Activated naive CD4-positive, alpha-beta T cell treated with anti-CD3 and anti-CD28 coated beads for 36 hours (primary cell): ENCODE measurements around the gene KTI12. TPM values are rescaled to one million over a fixed set of nuclear protein-coding genes. Genes with fewer than 3 reads are reported as not detected.
"Not testable (repeated sequence)": the region's sequence is repeated elsewhere in the genome, so short reads cannot be mapped to it uniquely, and the experiment has no call there.

ENCODE experiments used
- CTCF ChIA-PET: fragments of 350-600 bp; sonication (Branson Sonifier 250); formaldehyde crosslinking; loops from one replicate; lab custom pipeline; 2021; ENCODE audit warnings: antibody characterized with exemption; lab: Charles Lee
- DNase-seq: peaks from one replicate; pipeline ENCODE4 v3.0.0-alpha.2; 2020
- H3K27ac Mint-ChIP-seq: one replicate; pipeline ENCODE4 v1.8.0; 2021; ENCODE audit warnings: mild to moderate bottlenecking, mixed read lengths
- H3K27me3 Mint-ChIP-seq: one replicate; pipeline ENCODE4 v1.8.0; 2021; ENCODE audit warnings: low read depth, mixed read lengths
- H3K36me3 Mint-ChIP-seq: one replicate; pipeline ENCODE4 v1.8.0; 2021; ENCODE audit warnings: low read depth, mixed read lengths
- H3K4me1 Mint-ChIP-seq: one replicate; pipeline ENCODE4 v1.8.0; 2021; ENCODE audit warnings: low read depth, mixed read lengths
- H3K4me3 Mint-ChIP-seq: one replicate; pipeline ENCODE4 v1.8.0; 2021; ENCODE audit warnings: mild to moderate bottlenecking, moderate library complexity, mixed read lengths
- H3K9me3 Mint-ChIP-seq: one replicate; pipeline ENCODE4 v1.8.0; 2021; ENCODE audit warnings: mixed read lengths
- intact Hi-C: fragments of 100-400 bp; cut with micrococcal nuclease; formaldehyde crosslinking; loops from one replicate; pipeline ENCODE4 v1.15.1; 2023
- total RNA-seq, 2 experiments: library from RNA; stranded (reverse); gene quantifications; one replicate each; pipeline ENCODE4 v1.2.3, GENCODE V29; 2021

Gene KTI12
- total RNA-seq, 2 experiments from 2014 or later = 7.3 to 7.6 TPM

GRCh38 chr1:52037402-52037814 is 3.8 kb upstream of the KTI12 start:
- Mint-ChIP-seq H3K27me3 (no peaks in the 10 kb centered on the region), H3K9me3 (no peaks in the 10 kb centered on the region), H3K4me3 (no peak overlapping the region), H3K4me1 (peaks cover 9% of the 10 kb centered on the region), H3K27ac (no peak overlapping the region), H3K36me3 (peaks cover 23% of the 10 kb centered on the region)
- intact Hi-C loops = no loop called here
- DNase-seq = no peak
- CTCF ChIA-PET = interaction anchor here (0.8 kb wide), 1 partner anchor 13 kb away, joined by 3 read pairs; no protein-coding TSS in a partner anchor

GRCh38 chr1:52034050-52034384 is 407 bp upstream of the KTI12 start:
- CTCF ChIA-PET = no interaction called here
- no peaks in the 10 kb centered on the region for H3K9me3 Mint-ChIP-seq
- intact Hi-C loops = no loop called here
- peaks cover 34% of the 10 kb centered on the region for H3K36me3 Mint-ChIP-seq
- DNase-seq = no peak
- peak overlapping the region; percentile 80 for H3K27ac Mint-ChIP-seq
- peak overlapping the region; percentile 90 for H3K4me3 Mint-ChIP-seq
- H3K4me1 Mint-ChIP-seq = peaks cover 29% of the 10 kb centered on the region
- H3K27me3 Mint-ChIP-seq = no peaks in the 10 kb centered on the region

- no peaks in the 10 kb centered on the region for H3K27me3 Mint-ChIP-seq
- H3K9me3 Mint-ChIP-seq = no peaks in the 10 kb centered on the region
- CTCF ChIA-PET = no interaction called here
- peaks cover 29% of the 10 kb centered on the region for H3K4me1 Mint-ChIP-seq
- intact Hi-C loops = loop anchor here (1.0 to 2.0 kb wide), 3 partner anchors 24 to 334 kb away; partner anchors contain the start of genes BTF3L4 and CC2D1B
- H3K4me3 Mint-ChIP-seq = peak overlapping the region; percentile 90
- H3K36me3 Mint-ChIP-seq = peaks cover 29% of the 10 kb centered on the region
- peak; percentile 11 for DNase-seq
- H3K27ac Mint-ChIP-seq = peak overlapping the region; percentile 80
Observed at GRCh38 chr1:52032785-52033131, 852 bp downstream of the KTI12 start.

- CTCF ChIA-PET = interaction anchor here (0.7 kb wide), 1 partner anchor 15 kb away, joined by 4 read pairs; no protein-coding TSS in a partner anchor
- peaks cover 29% of the 10 kb centered on the region for H3K4me1 Mint-ChIP-seq
- no peaks in the 10 kb centered on the region for H3K9me3 Mint-ChIP-seq
- H3K4me3 Mint-ChIP-seq = peak overlapping the region; percentile 90
- H3K27me3 Mint-ChIP-seq = no peaks in the 10 kb centered on the region
- peaks cover 29% of the 10 kb centered on the region for H3K36me3 Mint-ChIP-seq
- DNase-seq = peak; percentile 6
- intact Hi-C loops = loop anchor here (2.0 kb wide), 2 partner anchors 109 to 335 kb away; partner anchors contain the start of gene CC2D1B
- peak overlapping the region; percentile 80 for H3K27ac Mint-ChIP-seq
Observed at GRCh38 chr1:52032124-52032784, 1.4 kb downstream of the KTI12 start.

- H3K27ac Mint-ChIP-seq, intact Hi-C loops, H3K9me3 Mint-ChIP-seq, DNase-seq, H3K27me3 Mint-ChIP-seq, H3K4me3 Mint-ChIP-seq: not testable (repeated sequence)
- CTCF ChIA-PET = interaction anchor here (0.6 kb wide), 3 partner anchors 268 to 662 kb away, joined by 3 read pairs; no protein-coding TSS in a partner anchor
- peaks cover 25% of the 10 kb centered on the region for H3K4me1 Mint-ChIP-seq
- H3K36me3 Mint-ChIP-seq = peaks cover 27% of the 10 kb centered on the region
Observed at GRCh38 chr1:52028839-52029238, 4.8 kb downstream of the KTI12 start.

GRCh38 chr1:52028328-52028727 is 5.3 kb downstream of the KTI12 start:
- no peak for DNase-seq
- peaks cover 29% of the 10 kb centered on the region for H3K36me3 Mint-ChIP-seq
- no peaks in the 10 kb centered on the region for H3K9me3 Mint-ChIP-seq
- intact Hi-C loops = no loop called here
- no peak overlapping the region for H3K4me3 Mint-ChIP-seq
- no peak overlapping the region for H3K27ac Mint-ChIP-seq
- CTCF ChIA-PET = interaction anchor here (0.6 kb wide), 2 partner anchors 114 to 543 kb away, joined by 3 read pairs; partner anchors contain the start of gene ZFYVE9
- no peaks in the 10 kb centered on the region for H3K27me3 Mint-ChIP-seq
- H3K4me1 Mint-ChIP-seq = peaks cover 23% of the 10 kb centered on the region

GRCh38 chr1:52026278-52026677 is 7.3 kb downstream of the KTI12 start:
- Mint-ChIP-seq H3K4me3 (no peak overlapping the region), H3K27me3 (no peaks in the 10 kb centered on the region), H3K4me1 (peaks cover 9% of the 10 kb centered on the region), H3K36me3 (peaks cover 20% of the 10 kb centered on the region), H3K27ac (no peak overlapping the region), H3K9me3 (no peaks in the 10 kb centered on the region)
- DNase-seq = no peak
- CTCF ChIA-PET = interaction anchor here (0.6 kb wide), 1 partner anchor 17 kb away, joined by 3 read pairs; no protein-coding TSS in a partner anchor
- intact Hi-C loops = no loop called here

GRCh38 chr1:52022133-52022532 is 11.5 kb downstream of the KTI12 start:
- CTCF ChIA-PET = no interaction called here
- Mint-ChIP-seq H3K36me3 (peaks cover 24% of the 10 kb centered on the region), H3K27ac (no peak overlapping the region), H3K4me3 (no peak overlapping the region), H3K4me1 (no peaks in the 10 kb centered on the region), H3K9me3 (no peaks in the 10 kb centered on the region), H3K27me3 (no peaks in the 10 kb centered on the region)
- intact Hi-C loops = no loop called here
- no peak for DNase-seq

- intact Hi-C loops = no loop called here
- no peaks in the 10 kb centered on the region for H3K36me3 Mint-ChIP-seq
- no peak for DNase-seq
- no peaks in the 10 kb centered on the region for H3K9me3 Mint-ChIP-seq
- no peak overlapping the region for H3K4me3 Mint-ChIP-seq
- H3K27me3 Mint-ChIP-seq = peaks cover 20% of the 10 kb centered on the region
- CTCF ChIA-PET = interaction anchor here (0.5 to 0.9 kb wide), 4 partner anchors 13 to 359 kb away, joined by 3 to 5 read pairs (median 3); no protein-coding TSS in a partner anchor
- no peaks in the 10 kb centered on the region for H3K4me1 Mint-ChIP-seq
- H3K27ac Mint-ChIP-seq = no peak overlapping the region
Observed at GRCh38 chr1:52008071-52008809, 25.4 kb downstream of the KTI12 start.

- peaks cover 20% of the 10 kb centered on the region for H3K27me3 Mint-ChIP-seq
- H3K27ac Mint-ChIP-seq = no peak overlapping the region
- no peaks in the 10 kb centered on the region for H3K9me3 Mint-ChIP-seq
- intact Hi-C loops = no loop called here
- H3K4me1 Mint-ChIP-seq = no peaks in the 10 kb centered on the region
- CTCF ChIA-PET = no interaction called here
- no peaks in the 10 kb centered on the region for H3K36me3 Mint-ChIP-seq
- no peak for DNase-seq
- H3K4me3 Mint-ChIP-seq = no peak overlapping the region
Observed at GRCh38 chr1:52007215-52008002, 26.2 kb downstream of the KTI12 start.

- H3K4me1 Mint-ChIP-seq, H3K4me3 Mint-ChIP-seq, intact Hi-C loops, H3K36me3 Mint-ChIP-seq, H3K27ac Mint-ChIP-seq, DNase-seq, H3K9me3 Mint-ChIP-seq: not testable (repeated sequence)
- peaks cover 20% of the 10 kb centered on the region for H3K27me3 Mint-ChIP-seq
- CTCF ChIA-PET = interaction anchor here (0.6 to 1.4 kb wide), 3 partner anchors 51 to 166 kb away, joined by 3 to 5 read pairs (median 3); no protein-coding TSS in a partner anchor
Observed at GRCh38 chr1:52006081-52006553, 27.5 kb downstream of the KTI12 start.

GRCh38 chr1:52005548-52005947 is 28.1 kb downstream of the KTI12 start:
- DNase-seq, H3K4me1 Mint-ChIP-seq, intact Hi-C loops, H3K36me3 Mint-ChIP-seq, H3K9me3 Mint-ChIP-seq, H3K27ac Mint-ChIP-seq, H3K4me3 Mint-ChIP-seq: not testable (repeated sequence)
- H3K27me3 Mint-ChIP-seq = peaks cover 20% of the 10 kb centered on the region
- CTCF ChIA-PET = interaction anchor here (0.6 to 1.4 kb wide), 3 partner anchors 51 to 165 kb away, joined by 3 to 5 read pairs (median 3); no protein-coding TSS in a partner anchor
